NCI-H1694 (cell line): Measurements from ENCODE around the gene GGCT.
"Not testable (repeated sequence)": the region's sequence is repeated elsewhere in the genome, so short reads cannot be mapped to it uniquely, and the experiment has no call there.

ENCODE experiments used
- DNase-seq: peaks from one replicate; lab custom pipeline; 2025; lab: John Stamatoyannopoulos, UW

GGCT gene

GRCh38 chr7:30515761-30516160, 11.1 kb upstream of the GGCT start:
- no peak for DNase-seq

- DNase-seq: no peak
These were observed 10.1 kb upstream of the GGCT start for GRCh38 chr7:30514776-30515175.

- no peak for DNase-seq
These were observed 9.5 kb upstream of the GGCT start for GRCh38 chr7:30514177-30514576.

- no peak for DNase-seq
These were observed 9.1 kb upstream of the GGCT start for GRCh38 chr7:30513762-30514161.

GRCh38 chr7:30511973-30512662, 7.5 kb upstream of the GGCT start:
- no peak for DNase-seq

GRCh38 chr7:30511494-30511893, 6.9 kb upstream of the GGCT start:
- no peak for DNase-seq

- DNase-seq: peak; percentile 24
These were observed 5.8 kb upstream of the GGCT start for GRCh38 chr7:30510124-30511075.

GRCh38 chr7:30509171-30509857, 4.7 kb upstream of the GGCT start:
- DNase-seq: not testable (repeated sequence)

GRCh38 chr7:30507346-30507900, 2.8 kb upstream of the GGCT start:
- DNase-seq: not testable (repeated sequence)

- no peak for DNase-seq
These were observed 607 bp upstream of the GGCT start for GRCh38 chr7:30505174-30505697.

GRCh38 chr7:30503274-30504212, 1.1 kb downstream of the GGCT start:
- no peak for DNase-seq

- DNase-seq: no peak
These were observed 2.0 kb downstream of the GGCT start for GRCh38 chr7:30502470-30503251.

GRCh38 chr7:30501264-30501663, 3.4 kb downstream of the GGCT start:
- no peak for DNase-seq

GRCh38 chr7:30493228-30493627, 11.4 kb downstream of the GGCT start:
- no peak for DNase-seq

- no peak for DNase-seq
These were observed 13.2 kb downstream of the GGCT start for GRCh38 chr7:30491417-30491816.

GRCh38 chr7:30487371-30487770, 17.3 kb downstream of the GGCT start:
- no peak for DNase-seq

- no peak for DNase-seq
These were observed 19.0 kb downstream of the GGCT start for GRCh38 chr7:30485667-30486066.

GRCh38 chr7:30481416-30481815, 23.2 kb downstream of the GGCT start:
- DNase-seq: not testable (repeated sequence)

- no peak for DNase-seq
These were observed 25.2 kb downstream of the GGCT start for GRCh38 chr7:30479202-30480120.
